ENCODE data around the gene GRM4. TPM values are rescaled to one million over a fixed set of nuclear protein-coding genes. Genes with fewer than 3 reads are reported as not detected.

GRM4 gene
- total and polyA plus RNA-seq, 9 donors = under 0.01 to 0.37 (median 0.08) TPM; not detected in 2

GRCh38 chr6:34030831-34031624, 114.9 kb downstream of the GRM4 start:
- H3K36me3 ChIP-seq = no peaks in the 10 kb centered on the region
- H3K9me3 ChIP-seq = no peaks in the 10 kb centered on the region
- no peak overlapping the region for H3K4me3 ChIP-seq
- H3K27ac ChIP-seq = no peak overlapping the region
- WGBS, 3 donors = 85 to 91% (median 89%) methylated on average over 9 of the region's 9 CpGs
- H3K4me1 ChIP-seq (ENCODE audit: insufficient read depth) = no peaks in the 10 kb centered on the region
- intact Hi-C loops (cut with DNase I) = no loop called here
- DNase-seq = no peak
- TF ChIP-seq EP300 (IDR thresholded peaks at IDR 0.05) (no peak), CTCF (IDR thresholded peaks at IDR 0.05) (no peak), POLR2A (IDR thresholded peaks at IDR 0.05) (no peak)
- no peaks in the 10 kb centered on the region for H3K27me3 ChIP-seq

DNA sequence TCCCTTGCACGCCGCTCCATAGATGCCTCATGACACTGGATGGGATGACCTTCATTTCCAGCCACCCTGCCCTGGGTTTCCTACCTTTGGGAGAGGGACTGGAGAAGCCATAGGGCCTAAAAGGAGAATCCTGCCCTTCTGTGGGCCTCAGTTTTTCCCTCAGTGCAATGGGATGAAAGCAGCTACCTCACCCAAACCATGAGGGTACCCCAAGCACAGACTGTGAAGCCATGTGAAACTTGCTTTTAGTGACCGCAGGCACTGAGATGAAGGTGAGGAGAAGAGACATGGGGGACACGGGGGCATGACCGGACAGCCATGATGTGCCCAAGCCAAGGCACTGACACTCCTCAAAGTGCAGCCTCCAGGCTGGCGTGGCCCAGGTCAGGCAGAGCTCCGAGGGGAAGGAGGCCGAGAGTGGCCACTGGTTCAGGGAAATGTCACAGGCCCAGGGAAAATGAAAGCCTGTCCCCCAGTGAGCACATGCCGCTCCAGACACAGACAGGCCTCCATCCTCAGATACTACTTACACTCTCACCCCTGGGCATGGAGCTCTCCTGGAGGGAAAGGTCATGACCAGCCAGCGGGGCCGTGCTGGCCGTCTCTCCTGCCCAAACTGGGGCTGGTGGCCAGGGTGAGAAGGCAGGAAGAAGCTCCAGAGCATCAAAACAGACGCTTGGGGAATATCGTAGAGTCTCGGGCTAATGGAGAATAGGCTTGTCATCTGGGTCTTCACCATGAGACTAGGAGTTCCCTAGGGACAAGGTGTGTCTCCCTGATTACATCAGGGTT, 116.2 kb downstream of the GRM4 start:
- TF ChIP-seq EP300 (IDR thresholded peaks at IDR 0.05) = no peak
- no peak for TF ChIP-seq CTCF (IDR thresholded peaks at IDR 0.05)
- no peak for TF ChIP-seq POLR2A (IDR thresholded peaks at IDR 0.05)
- no peak for DNase-seq
- Histone ChIP-seq H3K36me3 (no peaks in the 10 kb centered on the region), H3K9me3 (no peaks in the 10 kb centered on the region), H3K4me3 (no peak overlapping the region), H3K27ac (no peak overlapping the region), H3K27me3 (no peaks in the 10 kb centered on the region), H3K4me1 (ENCODE audit: insufficient read depth) (no peaks in the 10 kb centered on the region)
- WGBS, 3 donors = 92 to 94% (median 94%) methylated on average over 15 of the region's 15 CpGs
- intact Hi-C loops (cut with DNase I) = no loop called here

- DNase-seq = no peak
- intact Hi-C loops (cut with DNase I) = no loop called here
- no peak overlapping the region for H3K27ac ChIP-seq
- 84 to 86% (median 85%) methylated on average over 18 of the region's 18 CpGs for WGBS, 3 donors
- H3K9me3 ChIP-seq = no peaks in the 10 kb centered on the region
- no peaks in the 10 kb centered on the region for H3K27me3 ChIP-seq
- H3K4me3 ChIP-seq = no peak overlapping the region
- TF ChIP-seq CTCF (IDR thresholded peaks at IDR 0.05) (no peak), POLR2A (IDR thresholded peaks at IDR 0.05) (no peak), EP300 (IDR thresholded peaks at IDR 0.05) (no peak)
- H3K4me1 ChIP-seq (ENCODE audit: insufficient read depth) = no peaks in the 10 kb centered on the region
- no peaks in the 10 kb centered on the region for H3K36me3 ChIP-seq
Measured at GRCh38 chr6:34028691-34029360, 117.1 kb downstream of the GRM4 start.

DNA sequence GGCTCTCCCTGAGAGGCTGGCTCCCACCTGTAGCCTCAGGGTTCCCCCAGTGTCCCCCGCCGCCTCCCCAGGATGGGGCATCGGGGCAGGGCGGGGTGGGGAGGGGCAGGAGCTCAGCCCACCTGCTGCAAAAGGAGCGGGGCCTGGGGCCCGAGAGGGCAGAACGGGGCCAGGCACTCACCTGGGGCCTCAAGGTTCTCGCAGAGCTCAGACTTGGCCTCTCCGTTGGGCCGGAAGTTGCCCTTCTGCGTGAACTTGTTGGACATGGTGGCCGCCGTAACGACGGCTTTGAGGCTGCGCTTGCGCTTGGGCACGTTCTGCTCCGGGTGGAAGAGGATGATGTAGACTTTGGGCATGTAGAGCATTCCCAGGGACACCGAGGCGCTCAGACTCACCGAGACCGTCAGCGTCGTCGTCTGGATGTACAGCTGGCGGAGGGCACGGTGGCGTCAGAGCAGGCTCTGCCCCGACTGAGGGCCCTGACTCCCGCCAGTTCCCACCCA, 117.9 kb downstream of the GRM4 start:
- Histone ChIP-seq H3K4me1 (ENCODE audit: insufficient read depth) (no peaks in the 10 kb centered on the region), H3K9me3 (no peaks in the 10 kb centered on the region), H3K4me3 (no peak overlapping the region), H3K27ac (no peak overlapping the region), H3K27me3 (no peaks in the 10 kb centered on the region), H3K36me3 (no peaks in the 10 kb centered on the region)
- TF ChIP-seq POLR2A (IDR thresholded peaks at IDR 0.05) (no peak), CTCF (IDR thresholded peaks at IDR 0.05) (no peak), EP300 (IDR thresholded peaks at IDR 0.05) (no peak)
- 88 to 93% (median 91%) methylated on average over 26 to 31 of the region's 31 CpGs for WGBS, 3 donors
- intact Hi-C loops (cut with DNase I) = no loop called here
- DNase-seq = no peak

Measured in ovary (tissue), 9 donors.